Osteocyte (in vitro differentiated cells): Measurements from ENCODE around the gene AP1S1. TPM values are rescaled to one million over a fixed set of nuclear protein-coding genes. Genes with fewer than 3 reads are reported as not detected.
"Not testable (repeated sequence)": the region's sequence is repeated elsewhere in the genome, so short reads cannot be mapped to it uniquely, and the experiment has no call there.

ENCODE experiments used
- DNase-seq: peaks from one replicate; pipeline ENCODE4 v3.0.0; 2021; ENCODE audit warnings: mixed read lengths; ENCODE audit not compliant: unreplicated experiment; ENCODE audit errors: extremely low spot score
- H3K27ac Mint-ChIP-seq: one replicate; pipeline ENCODE4 v1.8.0; 2021; ENCODE audit warnings: mild to moderate bottlenecking, mixed read lengths; ENCODE audit not compliant: unreplicated experiment
- H3K27me3 Mint-ChIP-seq: one replicate; pipeline ENCODE4 v1.8.0; 2021; ENCODE audit warnings: mixed read lengths; ENCODE audit not compliant: unreplicated experiment
- H3K36me3 Mint-ChIP-seq: one replicate; pipeline ENCODE4 v1.8.0; 2021; ENCODE audit warnings: mixed read lengths; ENCODE audit not compliant: unreplicated experiment
- H3K4me1 Mint-ChIP-seq: one replicate; pipeline ENCODE4 v1.8.0; 2021; ENCODE audit warnings: mixed read lengths; ENCODE audit not compliant: unreplicated experiment
- H3K4me3 Mint-ChIP-seq: one replicate; pipeline ENCODE4 v1.8.0; 2021; ENCODE audit warnings: mild to moderate bottlenecking, moderate library complexity, mixed read lengths; ENCODE audit not compliant: unreplicated experiment
- H3K9me3 Mint-ChIP-seq: one replicate; pipeline ENCODE4 v1.8.0; 2021; ENCODE audit warnings: mixed read lengths; ENCODE audit not compliant: unreplicated experiment
- total RNA-seq: library from RNA; stranded (reverse); gene quantifications from 2 replicates; pipeline ENCODE4 v1.2.1, GENCODE V29; 2021
- TF ChIP-seq, protein P1 (sequence below): fragments of 200-600 bp; sonication (generic); IDR thresholded peaks from 2 replicates; pipeline ENCODE4 v1.5.0; 2021; ENCODE audit warnings: antibody characterized with exemption, mild to moderate bottlenecking, moderate library complexity

The AP1S1 gene
- total RNA-seq, 1 donor from 2014 or later: 57.9 TPM

- no peak overlapping the region for H3K4me3 Mint-ChIP-seq
- peaks cover 3% of the 10 kb centered on the region for H3K4me1 Mint-ChIP-seq
- TF ChIP-seq, protein P1, sequence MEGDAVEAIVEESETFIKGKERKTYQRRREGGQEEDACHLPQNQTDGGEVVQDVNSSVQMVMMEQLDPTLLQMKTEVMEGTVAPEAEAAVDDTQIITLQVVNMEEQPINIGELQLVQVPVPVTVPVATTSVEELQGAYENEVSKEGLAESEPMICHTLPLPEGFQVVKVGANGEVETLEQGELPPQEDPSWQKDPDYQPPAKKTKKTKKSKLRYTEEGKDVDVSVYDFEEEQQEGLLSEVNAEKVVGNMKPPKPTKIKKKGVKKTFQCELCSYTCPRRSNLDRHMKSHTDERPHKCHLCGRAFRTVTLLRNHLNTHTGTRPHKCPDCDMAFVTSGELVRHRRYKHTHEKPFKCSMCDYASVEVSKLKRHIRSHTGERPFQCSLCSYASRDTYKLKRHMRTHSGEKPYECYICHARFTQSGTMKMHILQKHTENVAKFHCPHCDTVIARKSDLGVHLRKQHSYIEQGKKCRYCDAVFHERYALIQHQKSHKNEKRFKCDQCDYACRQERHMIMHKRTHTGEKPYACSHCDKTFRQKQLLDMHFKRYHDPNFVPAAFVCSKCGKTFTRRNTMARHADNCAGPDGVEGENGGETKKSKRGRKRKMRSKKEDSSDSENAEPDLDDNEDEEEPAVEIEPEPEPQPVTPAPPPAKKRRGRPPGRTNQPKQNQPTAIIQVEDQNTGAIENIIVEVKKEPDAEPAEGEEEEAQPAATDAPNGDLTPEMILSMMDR: no peak
- DNase-seq: no peak
- no peaks in the 10 kb centered on the region for H3K36me3 Mint-ChIP-seq
- peaks cover 13% of the 10 kb centered on the region for H3K27me3 Mint-ChIP-seq
- H3K9me3 Mint-ChIP-seq: no peaks in the 10 kb centered on the region
- no peak overlapping the region for H3K27ac Mint-ChIP-seq
Measured at GRCh38 chr7:101200504-101200861, 46.2 kb downstream of the AP1S1 start.

DNA sequence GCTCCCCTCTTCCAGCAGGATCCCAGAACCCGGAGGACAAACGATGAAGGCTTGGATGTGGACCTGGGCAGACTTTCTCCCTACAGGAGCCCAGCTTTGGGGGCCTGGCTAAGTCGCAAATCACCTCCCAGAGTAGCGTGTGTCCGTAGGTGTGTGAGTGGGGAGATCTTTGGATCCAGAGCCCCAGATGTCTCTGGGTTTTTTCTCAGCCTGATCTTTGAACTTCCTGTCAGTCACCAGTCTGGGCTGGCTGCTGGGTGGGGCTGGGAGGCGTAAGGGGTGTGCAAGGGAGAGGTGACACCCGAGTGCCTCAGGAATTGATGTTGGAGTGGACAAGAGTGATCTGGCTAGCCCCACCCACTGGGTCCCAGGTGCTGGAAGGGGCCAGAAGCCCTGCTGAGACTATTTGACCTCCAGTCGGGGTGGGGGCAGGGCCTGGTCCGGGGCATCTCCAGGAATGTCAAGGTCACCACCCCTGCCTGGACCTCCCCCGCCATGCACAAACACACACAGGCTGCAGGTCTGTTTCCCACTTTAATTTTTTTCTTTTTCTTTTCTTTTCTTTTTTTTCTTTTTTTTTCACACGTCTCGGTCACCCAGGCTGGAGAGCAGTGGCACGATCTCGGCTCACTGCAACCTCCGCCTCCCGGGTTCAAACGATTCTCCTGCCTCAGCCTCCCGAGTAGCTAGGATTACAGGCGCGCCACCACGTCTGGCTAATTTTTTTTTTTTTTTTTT, 46.8 kb downstream of the AP1S1 start, which contains the start of gene MOGAT3:
TSS of gene MOGAT3 (minus strand) at position 175 of the 738 bp plus-strand sequence. CDS start 182 bp downstream, outside the sequence.
- DNase-seq: no peak
- Mint-ChIP-seq H3K9me3 (no peaks in the 10 kb centered on the region), H3K4me1 (peaks cover 3% of the 10 kb centered on the region), H3K36me3 (peaks cover 4% of the 10 kb centered on the region), H3K4me3 (no peak within 1 kb of the TSS), H3K27me3 (peaks cover 13% of the 10 kb centered on the region), H3K27ac (no peak within 1 kb of the TSS)
- TF ChIP-seq, protein P1: no peak

DNA sequence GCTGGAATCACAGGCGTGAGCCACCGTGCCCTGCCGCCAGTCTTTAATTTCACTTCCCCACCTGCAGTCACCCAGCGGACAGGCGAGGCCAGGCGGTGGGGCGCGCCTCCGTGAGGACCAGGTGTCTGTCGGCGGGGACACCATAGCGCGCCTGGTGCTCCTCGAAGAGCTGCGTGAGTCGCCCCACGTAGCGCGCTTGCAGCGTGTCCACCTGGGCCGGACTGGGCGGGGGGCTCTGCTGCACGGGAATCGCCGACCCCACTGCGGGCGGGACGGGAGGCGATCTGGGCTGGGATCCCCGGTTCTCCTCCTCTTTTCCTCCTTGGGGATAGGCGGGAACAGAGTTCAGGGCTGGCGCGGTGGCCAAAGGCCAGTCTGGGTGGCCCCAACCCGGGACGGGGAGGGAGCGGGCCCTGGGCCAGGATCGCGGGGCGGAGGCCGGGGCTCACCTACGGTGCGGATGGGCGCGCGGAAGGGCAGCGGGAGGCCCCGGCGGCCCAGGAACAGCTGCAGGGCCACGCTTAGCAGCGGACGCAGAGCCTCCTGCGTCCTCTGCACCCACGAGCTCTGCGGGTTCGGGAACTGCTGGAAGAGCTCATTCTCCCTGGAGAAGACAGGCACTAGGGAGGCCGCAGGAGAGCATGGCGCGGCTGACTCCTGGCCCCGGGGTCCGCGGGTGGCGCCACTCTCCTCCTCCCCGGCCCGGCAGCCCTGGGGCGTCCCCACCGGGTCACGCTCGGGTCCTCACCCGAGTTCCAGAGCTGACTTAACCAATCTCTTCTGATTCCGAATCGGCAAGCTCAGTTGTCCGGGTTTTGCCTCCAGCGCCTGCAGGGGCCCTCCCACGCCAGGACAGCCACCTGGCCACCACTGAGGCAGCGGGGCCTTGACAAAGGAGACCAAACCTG, 47.7 kb downstream of the AP1S1 start:
- DNase-seq: no peak
- H3K4me3 Mint-ChIP-seq: no peak overlapping the region
- H3K4me1 Mint-ChIP-seq: peaks cover 3% of the 10 kb centered on the region
- no peak overlapping the region for H3K27ac Mint-ChIP-seq
- no peaks in the 10 kb centered on the region for H3K9me3 Mint-ChIP-seq
- peaks cover 10% of the 10 kb centered on the region for H3K36me3 Mint-ChIP-seq
- TF ChIP-seq, protein P1: no peak
- peaks cover 13% of the 10 kb centered on the region for H3K27me3 Mint-ChIP-seq

DNA sequence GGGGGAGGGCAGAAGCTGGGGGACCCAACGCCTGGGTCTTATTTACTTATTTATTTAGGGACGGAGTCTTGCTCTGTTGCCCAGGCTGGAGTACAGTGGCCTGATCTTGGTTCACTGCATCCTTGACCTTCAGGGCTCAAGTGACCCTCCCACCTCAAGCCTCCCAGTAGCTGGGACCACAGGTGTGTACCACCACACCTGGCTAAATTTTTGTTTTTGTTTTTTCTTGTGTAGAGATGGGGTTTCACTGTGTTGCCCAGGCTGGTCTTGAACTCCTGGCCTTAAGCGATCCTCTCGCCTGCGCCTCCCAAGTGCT, 48.3 kb downstream of the AP1S1 start:
- Mint-ChIP-seq H3K4me3 (no peak overlapping the region), H3K36me3 (peaks cover 11% of the 10 kb centered on the region), H3K27me3 (peaks cover 13% of the 10 kb centered on the region)

GRCh38 chr7:101203740-101204738, 49.8 kb downstream of the AP1S1 start:
- DNase-seq, H3K9me3 Mint-ChIP-seq, H3K4me3 Mint-ChIP-seq, H3K27ac Mint-ChIP-seq, H3K4me1 Mint-ChIP-seq: not testable (repeated sequence)
- peaks cover 18% of the 10 kb centered on the region for H3K36me3 Mint-ChIP-seq
- H3K27me3 Mint-ChIP-seq: peaks cover 13% of the 10 kb centered on the region

More for the DNA sequence above, 48.3 kb downstream of the AP1S1 start:
- peaks cover 3% of the 10 kb centered on the region for H3K4me1 Mint-ChIP-seq
- TF ChIP-seq, protein P1: no peak
- H3K9me3 Mint-ChIP-seq: no peaks in the 10 kb centered on the region
- no peak overlapping the region for H3K27ac Mint-ChIP-seq
- no peak for DNase-seq
